ENCODE data around the gene WBP1L. TPM values are rescaled to one million over a fixed set of nuclear protein-coding genes. Genes with fewer than 3 reads are reported as not detected.

WBP1L gene
- total and polyA plus RNA-seq, 2 of the 13 experiments (the other 11 are each of a cell fraction or from before 2014, with no cell fraction given): 8.3 to 12.3 TPM

DNA sequence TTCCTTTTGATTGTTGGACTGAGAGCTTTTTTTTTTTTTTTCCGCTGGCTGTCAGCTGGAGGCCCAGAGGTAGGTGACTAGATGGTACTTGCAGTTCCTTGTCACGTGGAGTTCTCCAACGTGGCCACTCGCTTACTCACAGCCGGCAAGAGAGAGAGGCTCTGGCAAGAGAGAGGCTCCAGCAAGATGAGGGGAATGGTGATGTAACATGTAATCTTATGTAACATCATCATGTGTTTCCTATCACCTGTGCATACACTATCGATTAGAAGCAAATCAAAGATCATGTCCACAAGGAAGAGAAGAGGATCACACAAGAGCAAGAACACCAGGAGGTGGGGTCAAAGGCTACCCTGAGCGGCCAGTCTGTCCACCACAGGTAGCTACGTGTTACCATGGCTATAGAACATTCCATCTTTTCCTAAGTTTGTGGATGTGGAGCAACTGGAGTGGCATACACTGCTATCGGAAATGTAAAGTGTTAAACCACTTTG is 106.3 kb downstream of the WBP1L start (continued):
- TF ChIP-seq KLF13 (CRISPR knock-in tag; IDR thresholded peaks at IDR 0.05) (no peak), ZNF232 (CRISPR knock-in tag; IDR thresholded peaks at IDR 0.05; ENCODE audit: borderline replicate concordance) (no peak), ATM (IDR thresholded peaks at IDR 0.05; ENCODE audit: borderline replicate concordance) (peak; percentile 89; the same call in 1 of the 2 replicates), ZNF883 (CRISPR knock-in tag; IDR thresholded peaks at IDR 0.05; ENCODE audit: not compliant biosample characterization) (no peak), CTCF (CRISPR knock-in tag; IDR thresholded peaks at IDR 0.05) (no peak), SP2 (CRISPR knock-in tag; IDR thresholded peaks at IDR 0.05) (no peak), ZBTB33 (CRISPR knock-in tag; IDR thresholded peaks at IDR 0.05) (peak; percentile 64), SSRP1 (CRISPR knock-in tag; IDR thresholded peaks at IDR 0.05) (no peak), THAP7 (CRISPR knock-in tag; IDR thresholded peaks at IDR 0.05) (no peak), ZNF589 (CRISPR knock-in tag; conservative IDR thresholded peaks at IDR 0.05) (peak; percentile 87; the same call in 1 of the 2 replicates), HOXD1 (CRISPR knock-in tag; IDR thresholded peaks at IDR 0.05) (peak; percentile 53; the same call in 1 of the 2 replicates), RBM22 (optimal IDR thresholded peaks at IDR 0.05; ENCODE audit: low read length) (no peak), HMGA1 (CRISPR knock-in tag; conservative IDR thresholded peaks at IDR 0.05) (no peak), NR2F2 (IDR thresholded peaks at IDR 0.05; ENCODE audit: borderline replicate concordance, low read depth) (no peak; the same call in 1 of the 2 replicates), ZNF773 (CRISPR knock-in tag; IDR thresholded peaks at IDR 0.05; ENCODE audit: borderline replicate concordance) (0 out of 2 replicates have a peak, but pooled peaks have one; percentile 7)
- TF ChIP-seq, protein P1, sequence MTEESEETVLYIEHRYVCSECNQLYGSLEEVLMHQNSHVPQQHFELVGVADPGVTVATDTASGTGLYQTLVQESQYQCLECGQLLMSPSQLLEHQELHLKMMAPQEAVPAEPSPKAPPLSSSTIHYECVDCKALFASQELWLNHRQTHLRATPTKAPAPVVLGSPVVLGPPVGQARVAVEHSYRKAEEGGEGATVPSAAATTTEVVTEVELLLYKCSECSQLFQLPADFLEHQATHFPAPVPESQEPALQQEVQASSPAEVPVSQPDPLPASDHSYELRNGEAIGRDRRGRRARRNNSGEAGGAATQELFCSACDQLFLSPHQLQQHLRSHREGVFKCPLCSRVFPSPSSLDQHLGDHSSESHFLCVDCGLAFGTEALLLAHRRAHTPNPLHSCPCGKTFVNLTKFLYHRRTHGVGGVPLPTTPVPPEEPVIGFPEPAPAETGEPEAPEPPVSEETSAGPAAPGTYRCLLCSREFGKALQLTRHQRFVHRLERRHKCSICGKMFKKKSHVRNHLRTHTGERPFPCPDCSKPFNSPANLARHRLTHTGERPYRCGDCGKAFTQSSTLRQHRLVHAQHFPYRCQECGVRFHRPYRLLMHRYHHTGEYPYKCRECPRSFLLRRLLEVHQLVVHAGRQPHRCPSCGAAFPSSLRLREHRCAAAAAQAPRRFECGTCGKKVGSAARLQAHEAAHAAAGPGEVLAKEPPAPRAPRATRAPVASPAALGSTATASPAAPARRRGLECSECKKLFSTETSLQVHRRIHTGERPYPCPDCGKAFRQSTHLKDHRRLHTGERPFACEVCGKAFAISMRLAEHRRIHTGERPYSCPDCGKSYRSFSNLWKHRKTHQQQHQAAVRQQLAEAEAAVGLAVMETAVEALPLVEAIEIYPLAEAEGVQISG (CRISPR knock-in tag; IDR thresholded peaks at IDR 0.05): peak; percentile 83
- TF ChIP-seq, protein P2, sequence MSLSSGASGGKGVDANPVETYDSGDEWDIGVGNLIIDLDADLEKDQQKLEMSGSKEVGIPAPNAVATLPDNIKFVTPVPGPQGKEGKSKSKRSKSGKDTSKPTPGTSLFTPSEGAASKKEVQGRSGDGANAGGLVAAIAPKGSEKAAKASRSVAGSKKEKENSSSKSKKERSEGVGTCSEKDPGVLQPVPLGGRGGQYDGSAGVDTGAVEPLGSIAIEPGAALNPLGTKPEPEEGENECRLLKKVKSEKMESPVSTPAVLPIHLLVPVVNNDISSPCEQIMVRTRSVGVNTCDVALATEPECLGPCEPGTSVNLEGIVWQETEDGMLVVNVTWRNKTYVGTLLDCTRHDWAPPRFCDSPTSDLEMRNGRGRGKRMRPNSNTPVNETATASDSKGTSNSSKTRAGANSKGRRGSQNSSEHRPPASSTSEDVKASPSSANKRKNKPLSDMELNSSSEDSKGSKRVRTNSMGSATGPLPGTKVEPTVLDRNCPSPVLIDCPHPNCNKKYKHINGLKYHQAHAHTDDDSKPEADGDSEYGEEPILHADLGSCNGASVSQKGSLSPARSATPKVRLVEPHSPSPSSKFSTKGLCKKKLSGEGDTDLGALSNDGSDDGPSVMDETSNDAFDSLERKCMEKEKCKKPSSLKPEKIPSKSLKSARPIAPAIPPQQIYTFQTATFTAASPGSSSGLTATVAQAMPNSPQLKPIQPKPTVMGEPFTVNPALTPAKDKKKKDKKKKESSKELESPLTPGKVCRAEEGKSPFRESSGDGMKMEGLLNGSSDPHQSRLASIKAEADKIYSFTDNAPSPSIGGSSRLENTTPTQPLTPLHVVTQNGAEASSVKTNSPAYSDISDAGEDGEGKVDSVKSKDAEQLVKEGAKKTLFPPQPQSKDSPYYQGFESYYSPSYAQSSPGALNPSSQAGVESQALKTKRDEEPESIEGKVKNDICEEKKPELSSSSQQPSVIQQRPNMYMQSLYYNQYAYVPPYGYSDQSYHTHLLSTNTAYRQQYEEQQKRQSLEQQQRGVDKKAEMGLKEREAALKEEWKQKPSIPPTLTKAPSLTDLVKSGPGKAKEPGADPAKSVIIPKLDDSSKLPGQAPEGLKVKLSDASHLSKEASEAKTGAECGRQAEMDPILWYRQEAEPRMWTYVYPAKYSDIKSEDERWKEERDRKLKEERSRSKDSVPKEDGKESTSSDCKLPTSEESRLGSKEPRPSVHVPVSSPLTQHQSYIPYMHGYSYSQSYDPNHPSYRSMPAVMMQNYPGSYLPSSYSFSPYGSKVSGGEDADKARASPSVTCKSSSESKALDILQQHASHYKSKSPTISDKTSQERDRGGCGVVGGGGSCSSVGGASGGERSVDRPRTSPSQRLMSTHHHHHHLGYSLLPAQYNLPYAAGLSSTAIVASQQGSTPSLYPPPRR (CRISPR knock-in tag; IDR thresholded peaks at IDR 0.05; ENCODE audit: borderline replicate concordance): peak; percentile 84; the same call in 1 of the 2 replicates
